NCI-H2107 (cell line): ENCODE results near the gene SARNP.
"Not testable (repeated sequence)": the region's sequence is repeated elsewhere in the genome, so short reads cannot be mapped to it uniquely, and the experiment has no call there.

Source experiments
- DNase-seq: peaks from one replicate; lab custom pipeline; 2025; lab: John Stamatoyannopoulos, UW

The SARNP gene

DNA sequence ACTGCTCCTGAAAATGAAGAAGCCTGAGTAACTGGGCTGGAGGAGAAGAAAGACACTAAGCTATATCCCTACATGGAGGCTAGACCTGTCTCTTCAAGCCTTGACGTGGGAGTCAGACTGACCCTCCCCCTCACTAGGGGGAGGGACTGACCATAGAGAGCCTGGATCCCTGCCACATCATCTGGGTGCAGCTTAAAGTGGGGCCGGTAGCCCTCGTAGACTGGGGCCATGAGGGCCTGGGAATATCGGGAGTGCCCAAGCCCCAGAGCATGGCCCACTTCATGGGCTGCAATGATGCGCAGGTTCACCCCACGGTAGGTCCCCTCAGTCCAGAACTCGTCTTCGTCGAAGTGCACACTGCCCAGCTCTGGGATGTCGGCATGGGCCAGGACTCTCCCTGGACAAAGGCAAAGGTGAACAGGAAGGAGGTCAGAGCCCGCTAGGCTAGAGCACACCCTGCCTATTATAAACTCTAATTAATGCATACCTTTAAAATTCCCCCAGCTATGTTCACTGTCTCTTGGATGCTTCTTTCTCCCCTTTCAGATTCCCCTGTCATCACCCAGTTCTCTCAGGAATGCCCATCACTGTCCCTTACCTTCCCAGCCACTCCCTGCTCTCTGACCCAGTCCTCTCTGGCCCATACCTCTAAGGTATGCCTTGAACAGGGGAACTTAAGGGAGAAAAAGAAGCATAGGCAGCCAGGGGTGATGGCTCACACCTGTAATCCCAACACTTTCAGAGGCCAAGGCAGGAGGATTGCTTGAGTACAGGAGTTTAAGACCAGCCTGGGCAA, 22.0 kb upstream of the SARNP start:
- no peak for DNase-seq

DNA sequence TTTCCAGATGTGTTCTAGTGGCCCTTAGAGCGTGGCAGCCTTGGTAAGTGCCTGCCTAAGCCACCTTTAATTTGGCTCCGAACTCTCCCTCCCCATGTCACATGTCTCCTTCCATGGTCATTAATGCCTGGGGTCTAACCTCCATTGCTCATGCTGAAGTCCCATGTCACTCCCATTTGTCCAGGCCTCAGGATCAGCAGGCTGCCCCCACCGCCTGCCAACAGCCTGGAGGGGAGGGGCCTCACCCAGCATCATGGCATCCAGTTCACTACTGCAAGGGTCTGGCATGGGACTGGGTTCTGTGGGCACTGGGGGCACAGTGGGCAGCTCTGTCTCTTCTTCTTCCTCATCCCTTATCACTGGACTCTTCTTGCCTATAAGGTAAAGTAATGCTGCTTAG, 20.8 kb upstream of the SARNP start:
- no peak for DNase-seq

DNA sequence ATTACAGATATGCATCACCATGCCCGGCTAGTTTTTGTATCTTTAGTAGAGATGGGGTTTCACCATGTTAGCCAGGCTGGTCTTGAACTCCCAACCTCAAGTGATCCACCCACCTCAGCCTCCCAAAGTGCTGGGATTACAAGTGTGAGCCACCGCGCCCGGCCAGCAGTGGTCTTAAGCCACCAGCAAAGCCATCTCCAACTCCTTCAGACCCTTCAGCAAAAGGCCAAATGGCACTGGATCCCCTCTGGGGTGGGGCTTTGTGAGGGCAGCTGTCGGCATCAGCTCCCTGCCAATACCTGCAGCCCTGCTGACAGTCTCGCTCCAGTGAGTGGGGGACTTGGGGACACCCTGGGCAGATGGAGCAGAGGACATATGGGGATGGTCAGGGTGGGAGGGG, 16.9 kb upstream of the SARNP start:
- DNase-seq, result not testable (repeated sequence)

DNA sequence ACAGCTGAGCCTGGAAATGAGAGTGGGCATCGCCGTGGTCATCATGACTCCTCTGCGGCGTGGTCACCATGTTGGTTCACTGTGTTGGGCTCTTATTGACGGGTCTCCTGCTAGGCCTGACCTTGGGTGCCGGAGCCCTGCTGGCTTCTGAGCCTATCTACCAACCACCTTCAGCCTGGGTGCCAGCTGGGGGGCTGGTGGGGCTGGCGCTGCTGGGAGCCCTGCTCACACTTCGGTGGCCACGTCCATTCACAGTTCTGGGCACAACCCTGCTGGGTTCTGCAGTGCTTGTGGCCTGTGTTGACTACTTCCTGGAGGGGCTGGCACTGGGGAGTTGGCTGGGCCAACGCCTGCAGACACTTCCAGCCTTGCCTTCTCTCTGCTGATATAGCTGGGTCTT, 15.5 kb upstream of the SARNP start:
- DNase-seq, result no peak

DNA sequence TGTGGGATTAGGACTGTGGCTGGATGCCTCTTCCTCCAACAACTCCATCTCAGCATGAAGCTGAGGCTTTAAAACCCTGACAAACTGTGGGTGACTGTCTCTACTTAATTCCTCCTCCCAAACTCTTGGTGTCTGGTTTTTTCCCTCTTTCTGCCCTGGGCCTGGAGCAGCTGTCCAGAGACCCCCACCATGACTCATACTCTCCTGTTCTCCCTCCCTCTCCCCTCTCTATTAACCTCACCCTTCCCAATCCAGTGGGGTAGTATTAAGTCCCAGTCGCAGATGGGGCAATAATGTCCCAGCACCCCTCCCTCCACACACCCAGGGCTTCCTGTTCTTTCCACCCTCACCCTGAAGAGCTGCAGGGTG, 13.9 kb upstream of the SARNP start:
- DNase-seq, result no peak

DNA sequence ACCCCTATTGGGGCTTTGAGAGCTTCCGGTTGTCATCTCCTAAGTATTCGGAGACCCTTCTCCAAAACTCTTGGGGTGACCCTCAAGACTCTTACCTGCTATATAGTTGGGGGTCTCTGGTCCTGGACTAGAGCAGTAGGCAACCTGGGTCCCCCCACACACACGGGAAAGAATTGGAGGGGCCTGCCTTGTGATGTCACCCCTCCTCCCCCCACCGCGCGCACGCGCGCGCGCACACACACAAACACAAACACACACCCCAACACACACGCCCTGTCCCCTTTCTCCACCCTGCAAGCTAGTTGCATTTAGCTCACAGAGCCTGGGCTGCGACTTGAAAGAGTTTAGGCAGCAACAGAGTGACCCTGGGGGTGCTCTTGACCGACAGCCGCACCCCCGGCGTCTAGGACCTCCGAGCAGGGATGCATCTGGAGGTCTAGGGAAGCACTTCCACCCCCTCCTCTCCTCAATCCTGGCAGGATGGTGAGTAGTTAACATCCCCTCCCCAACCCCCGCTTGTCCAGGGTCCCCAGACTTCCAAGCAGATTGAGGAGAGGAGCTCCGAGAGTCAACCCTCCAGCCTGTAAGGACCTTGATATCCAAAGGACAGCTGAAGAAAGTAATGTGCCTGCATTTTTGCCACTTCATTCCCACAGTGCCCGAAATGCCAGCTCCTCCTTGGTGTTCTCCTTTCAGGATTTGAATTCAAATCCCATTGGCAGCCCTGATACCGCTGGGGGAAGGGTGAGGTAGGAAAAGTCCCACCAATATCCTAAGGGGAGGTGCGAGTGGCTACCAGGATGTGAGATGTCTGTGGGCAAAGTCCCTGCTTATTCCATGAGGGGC, 13.3 kb upstream of the SARNP start:
- no peak for DNase-seq

DNA sequence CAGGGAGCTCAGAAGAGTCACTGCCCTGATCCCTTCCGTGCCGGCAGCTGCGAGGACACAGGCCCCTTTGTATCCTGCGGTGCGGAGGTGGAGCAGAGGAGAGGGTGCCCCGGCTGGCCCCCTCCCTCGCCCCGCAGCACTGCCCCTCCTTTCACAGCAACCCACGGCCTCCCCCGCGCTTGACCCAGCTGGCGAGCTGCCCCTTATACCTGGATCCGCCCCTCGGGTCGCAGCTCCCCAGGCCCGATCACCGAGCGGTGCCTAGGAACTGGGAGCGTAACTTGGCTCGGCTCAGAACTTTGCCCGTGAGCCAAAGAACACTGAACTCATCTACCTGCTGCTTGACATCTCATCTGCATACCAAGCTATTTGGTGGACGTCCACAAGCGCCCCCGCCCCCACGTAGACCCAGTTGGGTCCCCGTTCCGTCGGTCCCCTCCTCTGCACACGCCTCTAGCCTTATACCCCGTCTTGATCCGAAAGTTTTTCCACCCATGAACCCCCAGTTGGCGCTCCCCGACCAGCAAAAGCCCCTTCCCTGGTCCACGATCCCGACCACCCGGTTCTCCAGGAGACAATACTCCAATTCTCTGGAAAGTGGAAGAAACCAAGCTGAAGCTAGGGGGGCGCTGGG, 12.6 kb upstream of the SARNP start:
- no peak for DNase-seq

DNA sequence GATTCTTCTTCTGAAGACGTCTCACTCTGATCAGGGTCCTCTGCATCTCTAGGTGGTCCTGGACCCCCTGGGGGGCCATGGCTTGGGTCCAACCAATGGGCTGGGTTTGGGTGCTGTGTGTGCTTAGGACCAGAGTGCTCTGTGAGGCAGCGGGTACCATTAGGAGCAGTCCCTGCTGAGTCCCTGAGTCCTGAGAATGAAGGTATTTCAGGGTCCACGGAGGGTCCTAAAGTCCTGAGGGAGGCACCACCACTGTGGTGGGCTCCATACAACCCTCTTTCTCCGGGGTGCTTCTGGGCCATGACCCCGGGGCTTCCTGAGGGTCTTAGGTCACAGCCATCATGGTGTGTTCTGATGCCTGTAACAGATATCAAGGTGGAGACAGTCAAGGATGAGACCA, 10.8 kb upstream of the SARNP start:
- no peak for DNase-seq

DNA sequence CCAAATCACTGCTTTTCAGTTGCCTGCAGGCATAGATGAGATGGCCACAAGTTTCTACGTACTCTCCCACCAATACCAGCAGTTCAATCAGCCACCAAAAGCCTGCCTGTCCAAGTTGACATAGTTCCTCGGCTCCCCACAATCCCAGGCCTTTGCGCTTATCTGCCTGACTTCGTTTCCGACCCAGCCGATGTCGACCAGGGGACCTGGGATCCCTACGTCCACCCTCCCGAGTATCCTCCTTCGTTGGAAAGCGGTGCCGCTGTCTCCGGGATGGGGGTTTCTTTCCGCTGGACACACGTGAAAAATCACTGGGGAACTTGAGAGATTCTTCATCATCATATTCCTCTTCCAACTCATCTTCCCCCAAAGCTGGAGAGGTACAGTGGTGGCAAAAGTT, 10.3 kb upstream of the SARNP start:
- DNase-seq, result no peak

DNA sequence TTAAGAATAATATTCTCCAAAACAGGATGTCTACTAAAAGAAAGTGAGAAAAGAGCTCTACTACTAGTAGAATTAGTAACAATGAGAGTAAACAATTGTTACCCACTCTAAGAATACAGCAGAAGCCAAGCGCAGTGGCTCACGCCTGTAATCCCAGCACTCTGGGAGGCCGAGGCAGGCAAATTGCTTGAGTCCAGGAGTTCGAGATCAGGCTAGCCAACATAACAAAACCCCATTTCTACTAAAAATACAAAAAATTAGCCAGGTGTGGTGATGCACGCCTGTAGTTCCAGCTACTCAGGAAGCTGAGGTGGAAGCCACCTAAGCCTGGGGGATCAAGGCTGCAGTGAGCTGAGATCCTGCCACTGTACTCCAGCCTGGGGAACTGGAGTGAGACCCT, 7.2 kb upstream of the SARNP start:
- no peak for DNase-seq

DNA sequence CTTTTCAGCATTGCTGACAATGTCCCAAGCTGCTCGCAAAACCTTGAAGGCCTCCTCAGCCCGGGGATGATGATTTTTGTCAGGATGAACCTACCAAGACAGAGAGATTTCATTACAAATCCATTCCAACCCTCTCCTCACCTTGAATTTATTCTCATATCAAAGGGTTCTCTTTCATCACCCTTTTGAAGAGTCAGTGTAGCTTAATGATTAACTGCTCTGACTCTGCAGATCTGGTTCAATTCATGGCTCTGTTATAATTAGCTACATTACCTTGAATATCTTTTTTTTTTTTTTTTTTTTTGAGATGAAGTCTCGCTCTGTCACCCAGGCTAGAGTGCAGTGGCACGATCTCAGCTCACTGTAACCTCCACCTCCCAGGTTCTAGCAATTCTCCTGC, 5.9 kb upstream of the SARNP start:
- DNase-seq, result no peak

DNA sequence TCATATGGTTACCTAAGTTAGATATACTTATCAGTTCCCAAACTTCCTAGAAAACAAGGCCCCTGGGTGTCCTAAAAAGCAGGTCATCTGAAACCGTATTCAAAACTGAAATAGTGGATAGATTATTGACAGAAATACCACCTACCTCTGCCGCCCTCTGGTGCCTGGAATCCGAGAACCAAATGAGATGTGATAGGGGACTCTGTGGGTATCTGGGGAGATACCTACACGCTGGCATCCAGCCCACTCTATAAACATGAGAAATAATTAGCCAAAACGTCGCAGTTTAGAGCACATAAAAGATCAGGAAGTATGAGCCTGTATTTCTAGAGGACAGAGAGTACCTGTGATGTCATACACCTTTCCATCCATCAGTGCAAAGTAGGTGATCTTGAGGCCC, 4.7 kb upstream of the SARNP start:
- no peak for DNase-seq

DNA sequence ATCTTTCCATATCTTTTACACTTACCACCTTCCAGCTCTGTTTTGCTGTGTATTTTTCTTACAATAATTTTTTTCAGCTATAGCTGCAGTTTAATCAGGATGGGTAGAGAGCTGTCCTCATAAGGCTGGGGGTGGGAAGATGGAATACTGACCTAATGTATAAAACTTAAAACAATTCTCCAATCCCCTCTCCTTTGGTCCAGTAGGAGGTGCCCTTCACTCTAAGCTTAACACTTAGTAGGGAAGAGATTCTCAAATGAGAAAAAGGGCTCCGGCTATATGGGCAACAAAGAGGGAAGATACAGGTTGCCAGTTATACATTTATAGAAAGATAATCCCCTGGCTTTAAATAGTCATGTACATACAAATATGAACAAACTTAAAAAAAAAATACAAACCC, 3.2 kb upstream of the SARNP start:
- no peak for DNase-seq

DNA sequence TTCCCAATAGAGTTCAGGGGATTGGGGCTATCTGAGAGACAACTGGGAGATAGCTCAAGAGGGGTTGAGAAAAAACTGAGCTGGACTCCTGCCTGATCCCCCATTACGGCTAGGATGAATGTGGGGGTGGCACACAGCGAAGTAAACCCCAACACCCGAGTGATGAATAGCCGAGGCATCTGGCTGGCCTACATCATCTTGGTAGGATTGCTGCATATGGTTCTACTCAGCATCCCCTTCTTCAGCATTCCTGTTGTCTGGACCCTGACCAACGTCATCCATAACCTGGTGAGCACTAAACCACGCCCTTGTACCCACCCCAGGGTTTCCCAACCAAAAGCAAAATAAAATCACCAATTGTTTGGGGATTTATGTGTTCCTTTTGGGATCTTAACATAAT, 1.4 kb upstream of the SARNP start:
- no peak for DNase-seq

DNA sequence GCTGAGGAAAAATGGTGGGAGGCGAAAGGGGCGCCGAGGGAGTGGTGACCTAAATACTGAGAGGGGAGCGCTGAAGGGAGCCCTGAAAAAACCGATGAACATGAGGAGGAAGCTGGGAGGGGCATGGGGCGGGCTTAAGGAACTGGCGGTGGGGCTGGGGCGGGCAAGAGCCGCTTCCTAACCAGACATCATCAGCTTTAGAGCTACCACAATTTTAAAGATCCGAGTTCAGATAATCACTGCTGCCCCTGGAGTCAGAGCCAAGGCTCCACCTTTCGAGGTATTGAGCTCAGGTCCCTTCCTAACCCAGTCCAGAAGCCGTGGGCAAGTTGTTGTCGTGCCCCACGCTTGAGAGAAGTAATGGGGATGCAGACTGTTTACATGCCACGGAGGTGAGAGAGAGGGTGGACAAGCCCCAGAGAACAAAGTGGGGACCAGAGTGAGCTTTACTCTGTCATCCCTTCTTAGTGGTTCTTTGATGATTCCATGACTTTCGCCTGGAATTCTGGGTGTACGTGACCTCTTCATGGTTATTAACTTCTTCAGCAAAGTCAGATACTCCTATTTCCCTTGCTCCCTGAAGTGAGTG, 710 bp upstream of the SARNP start:
- DNase-seq, result no peak

DNA sequence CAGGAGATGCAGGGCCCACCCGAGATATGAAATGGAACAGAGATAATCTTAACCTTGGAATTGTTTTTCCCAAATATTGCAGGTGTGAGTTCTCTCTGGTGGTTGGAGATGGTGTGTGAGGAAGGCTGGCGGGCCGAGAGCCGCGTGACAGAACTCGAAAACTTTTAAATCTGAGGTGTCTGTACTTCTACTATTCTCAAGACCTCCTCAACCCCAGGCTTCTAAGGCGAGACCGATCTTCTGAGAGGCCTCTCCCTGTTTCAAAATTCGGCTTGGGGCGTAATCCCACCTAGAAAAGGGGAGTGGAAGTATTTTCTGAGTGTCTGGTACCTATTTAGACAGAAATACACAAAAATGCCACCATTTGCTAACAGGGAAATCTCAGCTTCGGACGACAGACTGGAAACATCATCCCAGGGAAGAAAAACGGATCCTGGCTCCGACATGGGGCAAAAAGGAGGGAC, 611 bp downstream of the SARNP start:
- DNase-seq, result no peak

DNA sequence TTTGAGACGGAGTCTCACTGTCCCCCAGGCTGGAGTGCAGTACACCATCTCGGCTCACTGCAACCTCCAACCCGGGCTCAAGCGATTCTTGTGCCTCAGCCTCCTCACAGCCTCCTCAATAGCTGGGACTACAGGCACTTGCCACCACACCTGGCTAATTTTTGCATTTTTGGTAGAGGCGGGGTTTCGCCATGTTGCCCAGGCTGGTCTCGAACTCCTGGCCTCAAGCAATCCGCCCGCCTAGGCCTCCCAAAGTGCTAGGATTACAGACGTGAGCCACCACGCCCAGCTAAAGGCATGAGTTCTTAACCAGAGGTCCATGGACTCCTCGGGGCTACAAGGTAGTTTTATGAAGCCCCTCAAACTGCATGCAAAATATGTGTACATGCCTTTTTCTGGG, 2.1 kb downstream of the SARNP start:
- DNase-seq, result no peak

DNA sequence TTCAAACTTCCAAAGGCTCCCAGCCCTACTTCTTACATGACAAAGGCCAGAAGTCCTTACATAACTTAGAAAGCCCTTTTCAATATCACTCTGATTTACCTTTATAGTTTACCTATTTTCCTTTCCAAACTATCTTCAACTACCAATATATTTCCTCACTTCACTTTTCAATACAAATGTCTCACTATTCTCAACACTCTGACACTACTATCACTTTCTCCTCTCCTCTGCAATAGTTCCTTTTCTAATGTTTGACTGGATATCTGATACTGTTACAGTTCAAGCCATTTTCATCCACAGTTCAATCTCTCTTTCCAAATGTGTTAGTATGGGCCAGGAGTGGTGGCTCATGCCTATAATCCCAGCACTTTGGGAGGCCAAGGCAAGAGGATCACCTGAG, 3.3 kb downstream of the SARNP start:
- DNase-seq, result no peak

DNA sequence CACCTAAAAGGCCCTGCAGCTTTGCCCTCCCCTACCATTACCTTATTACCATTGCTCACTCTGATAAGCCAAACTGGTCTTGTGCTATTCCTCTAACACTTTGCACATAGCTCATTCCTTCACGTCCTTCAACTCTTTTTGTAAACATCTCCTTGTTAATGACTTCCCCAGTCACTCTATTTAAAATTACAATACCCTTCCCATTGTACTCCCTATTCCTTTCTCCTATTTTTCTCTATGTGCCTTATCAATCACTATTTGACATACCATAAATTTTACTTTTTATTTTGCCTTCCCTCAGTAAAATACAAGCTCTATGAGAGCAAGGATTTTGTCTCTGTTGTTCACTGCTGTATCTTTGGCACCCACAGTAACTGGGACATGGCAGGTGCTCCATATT, 5.4 kb downstream of the SARNP start:
- no peak for DNase-seq

DNA sequence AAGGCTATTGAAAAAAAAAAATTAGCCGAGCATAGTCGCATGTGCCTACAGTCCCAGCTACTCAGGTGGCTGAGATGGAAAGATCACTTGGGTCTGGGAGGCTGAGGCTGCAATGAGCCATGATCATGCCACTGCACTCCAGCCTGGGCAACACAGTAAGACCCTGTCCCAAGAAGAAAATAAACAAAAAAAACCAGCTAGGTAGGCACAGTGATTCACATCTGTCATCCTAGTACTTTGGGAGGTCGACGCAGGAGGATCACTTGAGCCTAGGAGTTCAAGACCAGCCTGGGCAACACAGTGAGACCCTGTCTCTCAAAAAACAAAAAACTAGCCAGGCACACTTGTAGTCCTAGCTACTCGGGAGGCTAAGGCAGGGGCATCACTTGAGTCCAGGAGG, 8.2 kb downstream of the SARNP start:
- no peak for DNase-seq

DNA sequence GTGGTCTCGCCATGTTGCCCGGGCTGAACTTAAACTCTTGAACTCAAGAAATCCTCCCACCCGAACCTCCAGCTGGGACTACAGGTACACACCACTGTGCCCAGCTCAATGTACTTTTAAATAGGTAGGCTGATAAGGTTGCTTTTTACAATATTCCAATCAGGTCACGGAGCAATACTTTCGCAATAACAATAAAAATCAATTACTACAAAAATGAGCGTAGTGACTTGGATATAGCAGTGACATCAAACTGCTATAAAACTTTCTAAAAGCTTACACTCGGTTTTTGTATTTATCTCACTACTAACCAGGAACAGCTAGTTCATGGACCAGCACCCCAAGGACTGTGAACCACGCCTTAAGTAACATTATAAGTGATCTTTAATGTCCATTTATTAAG, 10.5 kb downstream of the SARNP start:
- no peak for DNase-seq

DNA sequence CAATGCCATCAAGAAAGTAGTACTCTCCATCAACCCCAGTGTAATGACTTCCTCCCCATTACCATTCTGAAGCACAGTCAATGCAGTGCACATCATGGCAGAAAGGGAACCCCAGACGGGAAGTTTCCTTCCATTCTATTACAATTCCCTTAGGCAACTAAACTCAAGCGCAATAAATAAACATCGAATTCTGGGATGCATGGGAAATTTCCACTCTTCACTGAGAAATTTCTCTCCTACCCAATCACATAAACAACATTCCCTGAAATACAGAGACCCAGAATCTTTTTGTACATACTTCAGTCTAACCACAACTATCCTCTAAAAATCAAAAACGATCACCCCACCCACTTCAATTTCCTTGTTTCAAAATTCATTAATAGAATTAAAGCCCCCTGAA, 20.0 kb downstream of the SARNP start:
- no peak for DNase-seq

DNA sequence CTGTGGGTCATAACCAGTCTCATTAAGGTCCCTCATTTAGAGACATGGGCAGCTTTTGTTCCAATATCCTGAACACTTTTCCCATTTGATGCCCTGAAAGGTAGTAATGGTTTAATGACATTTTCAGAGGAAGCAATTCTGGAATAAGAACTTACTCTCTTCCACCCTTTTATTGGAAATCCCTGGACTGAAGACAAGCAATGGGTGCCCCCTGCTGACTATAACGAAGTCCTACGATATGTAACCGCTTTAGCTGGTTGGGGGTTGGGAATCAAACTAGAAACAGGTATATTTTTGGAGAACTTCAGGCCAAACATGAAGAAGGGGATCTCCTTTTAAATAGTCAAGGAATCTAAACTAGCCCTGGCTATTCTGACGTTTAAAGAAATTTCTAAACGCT, 20.5 kb downstream of the SARNP start:
- peak; percentile 23 for DNase-seq
